Stimulated activated CD4-positive, alpha-beta T cell treated with anti-CD3 and anti-CD28 coated beads, Interleukin-4, amount 100 ng/mL, for 1 hour (primary cell): ENCODE measurements around the gene FADD.

Source experiments
- DNase-seq: peaks from one replicate; pipeline ENCODE4 v3.0.0-alpha.2; 2020

The FADD gene

GRCh38 chr11:70202920-70203750 is at the start of gene FADD:
FADD (plus strand) TSS chr11:70203296; CDS start chr11:70203460, 164 bp downstream.
- DNase-seq, result peak; percentile 89

GRCh38 chr11:70155386-70155785 is 47.7 kb upstream of the FADD start:
- no peak for DNase-seq

- no peak for DNase-seq
Measured at GRCh38 chr11:70156291-70157037, 46.6 kb upstream of the FADD start.

GRCh38 chr11:70158201-70158600 is 44.9 kb upstream of the FADD start:
- DNase-seq, result no peak

GRCh38 chr11:70158757-70159389 is 44.2 kb upstream of the FADD start:
- no peak for DNase-seq

GRCh38 chr11:70159627-70160570 is 43.2 kb upstream of the FADD start:
- DNase-seq, result no peak

GRCh38 chr11:70161043-70161625 is 42.0 kb upstream of the FADD start:
- no peak for DNase-seq

- DNase-seq, result no peak
Measured at GRCh38 chr11:70164705-70165104, 38.4 kb upstream of the FADD start.

- DNase-seq, result no peak
Measured at GRCh38 chr11:70167120-70167519, 36.0 kb upstream of the FADD start.

GRCh38 chr11:70167723-70168404 is 35.2 kb upstream of the FADD start:
- DNase-seq, result no peak

- DNase-seq, result no peak
Measured at GRCh38 chr11:70168405-70168754, 34.7 kb upstream of the FADD start.

- DNase-seq, result no peak
Measured at GRCh38 chr11:70169127-70169526, 34.0 kb upstream of the FADD start.

GRCh38 chr11:70169632-70170031 is 33.5 kb upstream of the FADD start:
- DNase-seq, result no peak

- no peak for DNase-seq
Measured at GRCh38 chr11:70170596-70171210, 32.4 kb upstream of the FADD start.

- no peak for DNase-seq
Measured at GRCh38 chr11:70173018-70173417, 30.1 kb upstream of the FADD start.

GRCh38 chr11:70174547-70175235 is 28.4 kb upstream of the FADD start:
- no peak for DNase-seq

- DNase-seq, result no peak
Measured at GRCh38 chr11:70175236-70175698, 27.8 kb upstream of the FADD start.

GRCh38 chr11:70176940-70177689 is 26.0 kb upstream of the FADD start:
- peak; percentile 50 for DNase-seq

GRCh38 chr11:70180906-70181305 is 22.2 kb upstream of the FADD start:
- no peak for DNase-seq

- no peak for DNase-seq
Measured at GRCh38 chr11:70182266-70182665, 20.8 kb upstream of the FADD start.
